Glutamatergic neuron (in vitro differentiated cells): ENCODE data around the gene HSPA1B. TPM values are rescaled to one million over a fixed set of nuclear protein-coding genes. Genes with fewer than 3 reads are reported as not detected.
"Not testable (repeated sequence)": the region's sequence is repeated elsewhere in the genome, so short reads cannot be mapped to it uniquely, and the experiment has no call there.

Source experiments
- DNase-seq: peaks from one replicate; pipeline ENCODE4 v3.0.0; 2022
- H3K27ac Mint-ChIP-seq: one replicate; pipeline ENCODE4 v1.8.0; 2020; ENCODE audit warnings: mild to moderate bottlenecking, mixed read lengths, inconsistent platforms; ENCODE audit not compliant: unreplicated experiment
- H3K27me3 Mint-ChIP-seq: one replicate; pipeline ENCODE4 v1.8.0; 2020; ENCODE audit warnings: mild to moderate bottlenecking, moderate library complexity, mixed read lengths, inconsistent platforms; ENCODE audit not compliant: unreplicated experiment
- H3K36me3 Mint-ChIP-seq: one replicate; pipeline ENCODE4 v1.8.0; 2020; ENCODE audit warnings: mild to moderate bottlenecking, mixed read lengths, inconsistent platforms; ENCODE audit not compliant: unreplicated experiment
- H3K4me1 Mint-ChIP-seq: one replicate; pipeline ENCODE4 v1.8.0; 2020; ENCODE audit warnings: mild to moderate bottlenecking, low read depth, mixed read lengths, inconsistent platforms; ENCODE audit not compliant: unreplicated experiment
- H3K4me3 Mint-ChIP-seq: one replicate; pipeline ENCODE4 v1.8.0; 2020; ENCODE audit warnings: mild to moderate bottlenecking, mixed read lengths, inconsistent platforms; ENCODE audit not compliant: unreplicated experiment
- H3K9me3 Mint-ChIP-seq: one replicate; pipeline ENCODE4 v1.8.0; 2020; ENCODE audit warnings: mild to moderate bottlenecking, moderate library complexity, mixed read lengths, inconsistent platforms; ENCODE audit not compliant: unreplicated experiment
- CTCF ChIP-seq: fragments of 200-600 bp; sonication (generic); IDR thresholded peaks from one replicate; pipeline ENCODE4 v1.5.0; 2021; ENCODE audit not compliant: partially characterized antibody, unreplicated experiment
- total RNA-seq: library from RNA; stranded (reverse); fragmentation: NEBNext Ultra II Directional; extraction: Animal tissue kit (Norgen Biotek cat#: 25700); gene quantifications from one replicate; pipeline ENCODE4 v1.2.1, GENCODE V29; 2021; ENCODE audit not compliant: unreplicated experiment

Gene HSPA1B
- total RNA-seq, 1 donor from 2014 or later, result 93.9 TPM

GRCh38 chr6:31859923-31860322 is 32.4 kb downstream of the HSPA1B start:
- TF ChIP-seq CTCF, result no peak
- peaks cover 2% of the 10 kb centered on the region for H3K4me1 Mint-ChIP-seq
- no peak overlapping the region for H3K27ac Mint-ChIP-seq
- H3K36me3 Mint-ChIP-seq, result no peaks in the 10 kb centered on the region
- H3K9me3 Mint-ChIP-seq, result peaks cover 2% of the 10 kb centered on the region
- DNase-seq, result no peak
- H3K27me3 Mint-ChIP-seq, result peaks cover 11% of the 10 kb centered on the region
- H3K4me3 Mint-ChIP-seq, result no peak overlapping the region

- Mint-ChIP-seq H3K4me3 (no peak overlapping the region), H3K9me3 (peaks cover 2% of the 10 kb centered on the region)
Measured at GRCh38 chr6:31860349-31860748, 32.8 kb downstream of the HSPA1B start.

GRCh38 chr6:31861150-31861549 is 33.6 kb downstream of the HSPA1B start:
- peaks cover 2% of the 10 kb centered on the region for H3K9me3 Mint-ChIP-seq
- H3K27ac Mint-ChIP-seq, result no peak overlapping the region
- H3K36me3 Mint-ChIP-seq, result no peaks in the 10 kb centered on the region
- H3K4me3 Mint-ChIP-seq, result peak overlapping the region; percentile 97
- H3K27me3 Mint-ChIP-seq, result peaks cover 11% of the 10 kb centered on the region
- TF ChIP-seq CTCF, result no peak
- H3K4me1 Mint-ChIP-seq, result peaks cover 2% of the 10 kb centered on the region
- DNase-seq, result no peak

More at GRCh38 chr6:31860349-31860748, 32.8 kb downstream of the HSPA1B start:
- no peak overlapping the region for H3K27ac Mint-ChIP-seq
- no peak for DNase-seq
- peaks cover 2% of the 10 kb centered on the region for H3K4me1 Mint-ChIP-seq
- peaks cover 11% of the 10 kb centered on the region for H3K27me3 Mint-ChIP-seq
- H3K36me3 Mint-ChIP-seq, result no peaks in the 10 kb centered on the region
- no peak for TF ChIP-seq CTCF

- H3K9me3 Mint-ChIP-seq, result peaks cover 2% of the 10 kb centered on the region
- H3K4me1 Mint-ChIP-seq, result peaks cover 2% of the 10 kb centered on the region
- H3K36me3 Mint-ChIP-seq, result no peaks in the 10 kb centered on the region
- peaks cover 9% of the 10 kb centered on the region for H3K27me3 Mint-ChIP-seq
- no peak for DNase-seq
- peak overlapping the region; percentile 96 for H3K27ac Mint-ChIP-seq
- no peak for TF ChIP-seq CTCF
- H3K4me3 Mint-ChIP-seq, result peak overlapping the region; percentile 97
Measured at GRCh38 chr6:31861919-31862343, 34.4 kb downstream of the HSPA1B start.

GRCh38 chr6:31862344-31863235 is 35.1 kb downstream of the HSPA1B start, which contains the start of gene NEU1:
NEU1 (minus strand) TSS chr6:31862821; CDS start chr6:31862776, 45 bp downstream.
- Mint-ChIP-seq H3K27ac (peak within 1 kb of the TSS; percentile 96), H3K9me3 (peaks cover 2% of the 10 kb centered on the region), H3K27me3 (peaks cover 9% of the 10 kb centered on the region), H3K36me3 (no peaks in the 10 kb centered on the region), H3K4me3 (peak within 1 kb of the TSS; percentile 97), H3K4me1 (peaks cover 2% of the 10 kb centered on the region)
- peak; percentile 96 for DNase-seq
- TF ChIP-seq CTCF, result no peak

GRCh38 chr6:31864123-31864562 is 36.6 kb downstream of the HSPA1B start:
- peak overlapping the region; percentile 96 for H3K27ac Mint-ChIP-seq
- H3K9me3 Mint-ChIP-seq, H3K4me1 Mint-ChIP-seq, DNase-seq, H3K36me3 Mint-ChIP-seq, H3K27me3 Mint-ChIP-seq: not testable (repeated sequence)
- peak overlapping the region; percentile 97 for H3K4me3 Mint-ChIP-seq
